NOMO-1 treated with dmso at 0.1 percent for 144 hours (cell line): ENCODE data around the gene RPL3.
A peak's percentile ranks its signal among the peaks of the same experiment; 100 is the strongest.
"Not testable (repeated sequence)": the region's sequence is repeated elsewhere in the genome, so short reads cannot be mapped to it uniquely, and the experiment has no call there.

Experiments used
- DNase-seq: peaks from one replicate; lab custom pipeline; 2025; ENCODE audit not compliant: unreplicated experiment; lab: John Stamatoyannopoulos, UW

The RPL3 gene

GRCh38 chr22:39352306-39352891, 33.0 kb upstream of the RPL3 start:
- no peak for DNase-seq

- DNase-seq, result no peak
Measured at GRCh38 chr22:39351689-39352214, 32.3 kb upstream of the RPL3 start.

- no peak for DNase-seq
Measured at GRCh38 chr22:39350757-39351688, 31.6 kb upstream of the RPL3 start.

GRCh38 chr22:39349967-39350726, 30.7 kb upstream of the RPL3 start, which contains the start of gene SYNGR1:
Gene SYNGR1 (plus strand): TSS chr22:39349991. CDS start chr22:39350011, 20 bp downstream.
- DNase-seq, result no peak

GRCh38 chr22:39349506-39349966, 30.1 kb upstream of the RPL3 start:
- DNase-seq, result peak; percentile 31

- peak; percentile 93 for DNase-seq
Measured at GRCh38 chr22:39348909-39349505, 29.6 kb upstream of the RPL3 start.

GRCh38 chr22:39345231-39345630, 25.8 kb upstream of the RPL3 start:
- DNase-seq, result no peak

- DNase-seq, result no peak
Measured at GRCh38 chr22:39344046-39344390, 24.6 kb upstream of the RPL3 start.

GRCh38 chr22:39343259-39344045, 24.0 kb upstream of the RPL3 start:
- peak; percentile 82 for DNase-seq

- DNase-seq, result no peak
Measured at GRCh38 chr22:39341179-39341578, 21.8 kb upstream of the RPL3 start.

- DNase-seq, result not testable (repeated sequence)
Measured at GRCh38 chr22:39339775-39340174, 20.4 kb upstream of the RPL3 start.

- no peak for DNase-seq
Measured at GRCh38 chr22:39336411-39336810, 17.0 kb upstream of the RPL3 start.

- DNase-seq, result no peak
Measured at GRCh38 chr22:39332441-39333064, 13.1 kb upstream of the RPL3 start.

GRCh38 chr22:39330553-39330952, 11.1 kb upstream of the RPL3 start:
- not testable (repeated sequence) for DNase-seq

GRCh38 chr22:39327995-39328754, 8.8 kb upstream of the RPL3 start:
- DNase-seq, result no peak

GRCh38 chr22:39325392-39325932, 6.0 kb upstream of the RPL3 start:
- no peak for DNase-seq

GRCh38 chr22:39320616-39321029, 1.2 kb upstream of the RPL3 start:
- not testable (repeated sequence) for DNase-seq

- no peak for DNase-seq
Measured at GRCh38 chr22:39318507-39319283, 728 bp downstream of the RPL3 start.
